ENCODE measurements around the gene TLX2. TPM values are rescaled to one million over a fixed set of nuclear protein-coding genes. Genes with fewer than 3 reads are reported as not detected.
A peak's percentile ranks its signal among the peaks of the same experiment; 100 is the strongest.

TLX2 gene
- total and polyA plus RNA-seq, 2 of the 13 experiments (the other 11 are each of a cell fraction or from before 2014, with no cell fraction given), result 0.05 to 0.20 TPM

GRCh38 chr2:74482801-74483674, 31.2 kb upstream of the TLX2 start, which contains the start of the genes CCDC142 and TTC31 (continued):
- TF ChIP-seq ZFX (CRISPR knock-in tag; IDR thresholded peaks at IDR 0.05; ENCODE audit: low read depth) (peak; percentile 75; the same call in 1 of the 2 replicates), SNAPC5 (CRISPR knock-in tag; IDR thresholded peaks at IDR 0.05; ENCODE audit: borderline replicate concordance) (no peak; the same call in 1 of the 2 replicates), ARNT (IDR thresholded peaks at IDR 0.05) (no peak), EZH2 (conservative IDR thresholded peaks at IDR 0.05; ENCODE audit: low read depth, low read length) (no peak), ZNF280D (CRISPR knock-in tag; IDR thresholded peaks at IDR 0.05) (peak; percentile 63), ZNF883 (CRISPR knock-in tag; IDR thresholded peaks at IDR 0.05; ENCODE audit: not compliant biosample characterization) (peak; percentile 81), ZNF121 (CRISPR knock-in tag; IDR thresholded peaks at IDR 0.05) (no peak), LRRFIP1 (CRISPR knock-in tag; conservative IDR thresholded peaks at IDR 0.05) (no peak), ZNF761 (CRISPR knock-in tag; conservative IDR thresholded peaks at IDR 0.05) (peak; percentile 88; the same call in 1 of the 2 replicates), WIZ (CRISPR knock-in tag; IDR thresholded peaks at IDR 0.05) (no peak; the same call in 1 of the 2 replicates), ZNF574 (CRISPR knock-in tag; IDR thresholded peaks at IDR 0.05) (peak; percentile 97), MIER3 (CRISPR knock-in tag; IDR thresholded peaks at IDR 0.05; ENCODE audit: borderline replicate concordance) (peak; percentile 79; the same call in 1 of the 2 replicates), CCDC6 (CRISPR knock-in tag; IDR thresholded peaks at IDR 0.05) (peak; percentile 82), HES4 (CRISPR knock-in tag; IDR thresholded peaks at IDR 0.05; ENCODE audit: borderline replicate concordance) (no peak), STAT6 (CRISPR knock-in tag; IDR thresholded peaks at IDR 0.05; ENCODE audit: borderline replicate concordance) (peak; percentile 97), ZNF563 (CRISPR knock-in tag; IDR thresholded peaks at IDR 0.05) (peak; percentile 80)

All from HepG2 (cell line).